GM21390 (cell line): Measurements from ENCODE around the gene PTPN23.
"Not testable (repeated sequence)": the region's sequence is repeated elsewhere in the genome, so short reads cannot be mapped to it uniquely, and the experiment has no call there.

Experiments
- ATAC-seq: cut with Tn5 transposase; IDR thresholded peaks from one replicate; pipeline ENCODE4 v1.9.1; 2021; ENCODE audit not compliant: unreplicated experiment

PTPN23 gene

DNA sequence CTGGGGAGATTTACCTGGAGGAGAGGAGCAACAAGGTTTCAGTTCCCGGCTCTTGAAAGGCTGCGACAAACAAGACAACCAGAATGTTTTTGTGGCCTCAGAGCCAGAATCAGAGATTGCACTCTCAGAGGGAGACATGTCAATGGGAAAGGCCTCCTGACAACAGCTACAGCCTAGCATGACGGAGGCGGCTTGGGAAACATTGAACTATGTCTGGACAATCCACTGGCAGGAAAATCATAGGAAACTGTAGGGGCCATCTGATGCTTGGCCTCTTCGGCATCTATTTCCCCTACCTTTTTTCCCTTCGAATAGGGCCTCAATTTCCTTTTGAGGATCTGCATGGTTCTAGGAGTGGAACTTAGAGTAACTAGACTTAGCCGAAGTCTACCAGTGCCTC lies 13.2 kb upstream of the PTPN23 start:
- no peak for ATAC-seq

DNA sequence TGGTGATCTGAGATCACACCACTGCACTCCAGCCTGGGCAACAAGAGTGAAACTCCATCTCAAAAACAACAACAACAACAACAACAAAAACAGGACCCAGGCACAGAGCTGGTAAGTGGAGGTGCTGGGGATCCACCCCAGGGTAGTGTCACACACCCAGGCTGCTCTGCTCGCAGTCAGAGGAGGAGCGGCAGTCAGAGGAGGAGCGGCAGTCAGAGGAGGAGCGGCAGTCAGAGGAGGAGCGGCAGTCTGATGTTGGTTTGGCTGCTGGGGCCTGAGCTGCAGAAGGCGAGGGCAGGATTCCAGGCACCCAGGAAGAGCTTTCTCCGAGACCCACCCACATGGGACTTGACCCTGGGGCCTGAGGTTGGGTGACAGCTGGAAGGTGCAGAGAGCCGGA lies 10.8 kb upstream of the PTPN23 start:
- ATAC-seq: not testable (repeated sequence)

DNA sequence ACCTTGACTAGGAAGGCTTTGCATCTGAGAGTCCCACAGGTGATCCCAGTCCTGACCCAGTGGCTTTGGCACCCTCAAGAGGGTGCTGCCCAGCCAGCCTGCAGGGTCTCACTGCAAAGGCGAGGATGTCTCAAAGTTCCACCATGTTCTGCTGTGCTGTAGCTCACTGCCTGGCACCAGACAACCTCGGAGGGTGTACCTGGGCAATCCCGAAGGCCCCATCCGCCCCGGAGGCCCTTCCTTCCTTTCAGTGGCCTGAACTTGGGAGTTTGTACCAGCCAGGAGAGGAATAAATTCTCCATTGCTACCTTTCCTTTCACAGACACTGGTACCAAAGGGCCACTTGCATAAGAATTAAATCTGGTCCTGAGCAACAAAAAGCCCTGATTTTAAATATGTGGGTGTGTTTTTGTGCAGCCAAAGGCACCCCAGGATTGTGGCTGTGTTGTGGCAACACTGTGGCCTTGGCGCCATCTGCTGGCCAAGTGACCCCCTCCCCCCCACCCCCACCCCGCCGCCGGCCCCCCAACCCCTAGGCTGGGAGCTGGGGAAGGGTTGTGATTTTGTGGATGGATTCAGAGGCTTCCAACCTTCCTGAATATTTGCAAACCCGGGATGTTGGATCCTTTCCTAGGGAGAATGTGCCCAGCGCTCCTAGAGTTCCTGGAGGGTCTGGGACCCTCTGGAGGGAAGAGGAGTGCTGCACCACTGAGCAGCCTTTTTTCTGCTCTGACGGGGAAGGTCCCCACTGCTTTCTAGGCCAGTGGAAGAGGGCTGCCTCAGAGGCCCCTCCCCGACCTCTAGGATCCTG lies 9.7 kb upstream of the PTPN23 start:
- no peak for ATAC-seq

DNA sequence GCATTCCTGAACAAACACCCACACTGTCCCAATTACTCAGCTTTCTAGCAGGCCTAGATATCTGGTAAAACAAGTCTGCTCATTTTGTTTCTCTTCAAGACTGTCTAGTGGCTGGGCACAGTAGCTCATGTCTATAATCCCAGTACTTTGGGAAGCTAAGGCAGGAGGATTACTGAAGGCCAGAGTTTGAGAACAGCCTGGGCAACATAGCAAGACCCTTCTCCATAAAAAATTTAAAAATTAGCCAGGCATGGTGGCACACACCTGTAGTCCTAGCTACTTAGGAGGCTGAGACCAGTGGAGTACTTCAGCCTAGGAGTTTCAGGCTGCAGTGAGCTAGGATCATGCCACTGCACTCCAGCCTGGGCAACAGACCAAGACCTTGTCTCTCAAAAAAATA lies 6.2 kb upstream of the PTPN23 start:
- ATAC-seq: no peak

DNA sequence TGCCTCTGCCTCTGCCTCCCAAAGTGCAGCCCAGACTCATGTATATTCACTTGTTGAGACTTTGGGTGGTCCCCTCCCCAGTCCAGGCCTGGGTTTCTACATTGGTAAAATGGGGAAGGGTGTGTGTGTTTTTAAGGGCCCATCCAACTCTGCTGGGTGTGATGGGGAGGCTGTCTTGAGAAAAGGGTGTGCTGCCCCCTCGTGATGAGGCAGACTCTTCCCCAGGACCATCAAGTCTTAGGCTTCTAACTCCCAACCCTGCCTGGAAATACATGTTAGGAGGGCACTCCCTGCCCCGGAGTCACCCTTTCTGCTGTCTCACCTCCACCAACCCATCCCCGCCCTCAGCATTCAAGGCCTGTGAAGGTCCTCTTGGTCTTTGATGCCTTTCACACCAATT lies 4.4 kb upstream of the PTPN23 start:
- no peak for ATAC-seq

DNA sequence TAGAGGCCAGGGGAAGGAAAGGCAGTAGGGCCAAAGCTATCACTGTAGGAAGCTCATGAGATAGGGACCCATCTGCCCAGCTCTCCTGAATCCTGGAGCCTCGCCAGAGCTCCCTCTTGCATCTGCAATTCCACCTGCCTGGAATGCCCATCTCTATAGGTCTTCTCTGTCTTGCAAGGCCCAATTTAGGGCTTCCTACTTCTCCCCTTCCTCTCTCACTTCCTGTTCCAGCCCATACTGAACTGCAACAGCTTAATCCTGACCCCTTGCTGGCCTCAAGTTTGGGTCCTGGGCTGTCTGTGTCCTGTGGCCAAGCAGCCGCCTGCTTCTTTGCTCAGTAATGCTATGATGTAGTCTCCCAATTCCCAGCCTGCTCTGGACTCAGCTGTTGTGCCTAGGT lies 3.6 kb upstream of the PTPN23 start:
- ATAC-seq: no peak

DNA sequence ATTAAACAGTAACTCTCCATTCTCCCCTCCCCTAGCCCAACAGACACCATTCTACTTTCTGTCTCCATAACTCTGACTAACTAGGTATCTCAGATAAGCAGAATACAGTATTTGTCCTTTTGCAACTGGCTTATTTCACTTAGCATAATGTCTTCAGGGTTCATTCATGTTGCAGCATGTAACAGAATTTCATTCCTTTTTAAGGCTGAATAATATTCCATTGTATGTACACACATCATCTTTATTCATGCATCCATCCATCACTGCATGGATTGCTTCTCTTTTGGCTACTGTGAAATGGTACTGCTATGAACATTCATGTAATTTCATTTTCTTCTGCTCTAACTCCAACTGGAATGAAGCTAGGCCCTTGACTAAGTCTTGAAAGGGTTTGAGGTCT lies 2.0 kb upstream of the PTPN23 start:
- no peak for ATAC-seq

DNA sequence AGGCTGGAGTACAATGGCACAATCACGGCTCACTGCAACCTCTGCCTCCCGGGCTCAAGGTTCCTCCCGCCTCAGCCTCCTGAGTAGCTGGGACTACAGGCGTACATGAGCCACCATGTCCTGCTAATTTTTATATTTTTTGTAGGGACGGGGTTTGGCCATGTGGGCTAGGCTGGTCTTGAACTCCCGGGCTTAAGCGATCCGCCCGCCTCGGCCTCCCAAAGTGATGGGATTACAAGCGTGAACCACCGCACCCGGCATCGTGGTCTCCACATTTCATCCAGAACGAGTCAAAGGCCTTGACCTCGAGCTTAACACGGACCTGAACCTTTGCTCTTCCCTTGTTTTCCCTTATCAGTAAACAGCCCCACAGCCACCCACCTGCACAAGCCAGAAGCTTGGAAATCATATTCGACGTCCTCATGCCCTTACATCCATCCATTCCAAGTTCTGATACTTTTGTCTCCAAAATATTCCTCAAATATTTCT lies 1.4 kb upstream of the PTPN23 start:
- no peak for ATAC-seq

DNA sequence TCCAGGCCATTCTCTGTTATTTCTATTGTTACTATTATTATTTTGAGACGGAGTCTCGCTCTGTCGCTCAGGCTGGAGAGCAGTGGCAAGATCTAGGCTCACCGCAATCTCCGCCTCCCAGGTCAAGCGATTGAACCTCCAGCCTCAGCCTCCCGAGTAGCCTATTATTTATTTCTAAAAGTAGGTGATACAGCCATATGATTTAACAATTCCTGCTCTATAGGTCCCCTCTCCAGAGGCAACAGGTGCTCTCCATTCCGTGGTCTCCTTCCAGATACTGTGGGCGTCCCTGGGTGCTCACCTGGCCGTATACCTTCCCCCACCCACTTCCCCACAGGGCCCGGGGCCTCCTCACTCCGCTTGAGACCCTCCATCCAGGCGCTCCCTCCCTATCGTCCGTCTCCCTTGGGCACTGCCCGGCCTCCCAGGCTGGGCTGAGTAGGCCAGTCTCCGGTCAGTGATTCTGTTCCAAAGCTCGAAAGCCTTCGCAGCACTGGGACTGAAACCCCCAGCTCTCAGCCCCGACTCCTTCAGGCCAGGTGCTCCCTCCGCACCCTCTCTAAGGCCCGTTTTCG lies 708 bp upstream of the PTPN23 start:
- ATAC-seq: no peak

DNA sequence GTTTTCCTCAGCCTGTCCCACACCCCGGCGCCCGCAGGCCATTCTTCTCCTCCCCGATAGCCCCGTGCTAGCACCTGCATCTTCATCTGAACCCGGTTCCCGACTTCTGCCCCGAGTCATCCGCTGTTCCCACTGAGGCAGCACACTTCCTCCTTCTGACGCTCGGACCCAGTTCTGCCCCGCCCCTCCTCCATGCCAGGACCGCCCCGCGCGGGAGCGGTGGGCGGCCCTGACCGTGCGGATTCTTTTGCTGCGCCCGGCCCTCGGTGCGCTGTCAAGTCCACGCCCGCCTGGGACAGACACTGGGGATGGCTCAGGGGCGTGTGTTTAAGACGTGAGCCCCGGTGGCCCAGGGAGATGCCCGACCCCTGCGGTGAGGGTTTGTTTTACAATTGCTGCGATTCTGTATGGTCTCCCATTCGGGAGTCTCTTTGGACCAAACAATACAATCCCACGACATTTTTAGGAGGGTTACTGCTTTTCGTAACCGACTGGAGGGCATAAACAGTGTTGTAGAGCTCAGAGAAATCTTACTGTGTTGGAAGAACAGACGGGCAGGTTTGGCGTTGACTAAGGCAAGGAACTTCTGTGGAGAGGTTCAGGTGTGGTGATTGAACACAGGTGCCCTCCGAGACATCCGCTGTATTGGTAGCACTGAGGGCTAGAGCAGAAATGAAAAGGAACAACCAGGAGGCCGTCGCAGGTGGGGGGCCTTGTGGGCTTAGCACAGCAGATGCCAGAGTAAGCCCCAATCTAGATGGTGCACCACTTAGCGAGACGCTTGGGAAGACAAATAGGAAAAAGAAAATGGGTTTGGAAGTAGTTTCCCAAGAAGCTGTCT lies 716 bp downstream of the PTPN23 start:
- ATAC-seq: peak; percentile 62

DNA sequence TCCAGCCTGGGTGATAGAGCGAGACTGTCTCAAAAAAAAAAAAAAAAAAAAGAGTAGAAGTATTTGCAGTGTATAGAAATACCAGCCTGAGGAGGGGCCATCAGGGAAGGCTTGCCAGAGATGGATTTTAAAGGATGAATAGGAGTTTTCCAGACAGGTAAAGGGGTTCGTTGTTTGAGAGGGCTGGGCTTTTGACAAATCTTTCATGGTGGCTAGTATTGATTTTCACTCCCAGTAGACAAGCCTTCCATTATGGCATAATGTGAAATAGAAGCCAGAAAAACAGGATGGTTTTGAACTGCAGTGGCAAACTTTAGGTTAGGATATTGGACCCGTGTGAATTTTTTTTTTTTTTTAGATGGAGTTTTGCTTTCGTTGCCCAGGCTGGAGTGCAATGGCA lies 3.6 kb downstream of the PTPN23 start:
- ATAC-seq: no peak

DNA sequence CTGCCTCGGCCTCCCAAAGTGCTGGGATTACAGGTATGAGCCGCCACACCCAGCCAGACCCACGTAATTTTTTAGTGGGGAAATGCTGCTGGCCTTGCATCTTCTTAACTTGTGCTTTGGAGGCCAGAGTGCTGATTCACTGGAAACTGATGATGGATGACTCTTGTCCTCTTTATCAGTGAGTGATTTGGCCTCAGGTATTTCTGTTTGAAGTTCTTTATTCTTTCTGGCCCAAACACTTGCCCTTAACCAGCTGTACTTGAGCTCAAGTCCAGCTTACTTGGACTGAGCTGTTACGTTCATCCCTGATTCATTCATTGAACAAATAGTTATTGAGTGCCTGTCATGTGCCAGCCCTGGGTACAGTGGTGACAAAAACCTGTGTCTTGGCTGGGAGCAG lies 4.2 kb downstream of the PTPN23 start:
- no peak for ATAC-seq

DNA sequence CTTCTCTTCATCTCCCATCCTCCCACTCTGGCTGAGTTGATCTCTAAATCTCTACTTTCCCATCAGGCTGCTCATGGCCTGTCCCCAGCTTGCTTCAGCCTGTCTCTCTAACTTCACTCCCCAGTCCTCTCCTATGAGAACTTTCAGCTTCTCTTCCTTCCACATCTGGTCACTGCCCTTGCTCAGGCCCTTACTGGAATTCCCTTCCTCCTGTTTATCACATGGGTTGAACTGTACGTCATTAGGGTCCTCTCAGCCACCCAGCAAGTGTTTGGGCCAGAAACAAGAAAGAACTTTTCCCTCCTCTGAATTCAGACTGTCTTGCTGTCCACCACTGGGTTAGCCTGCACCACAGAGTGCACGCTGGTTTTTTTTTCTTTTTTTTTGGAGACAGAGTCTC lies 5.0 kb downstream of the PTPN23 start:
- no peak for ATAC-seq

DNA sequence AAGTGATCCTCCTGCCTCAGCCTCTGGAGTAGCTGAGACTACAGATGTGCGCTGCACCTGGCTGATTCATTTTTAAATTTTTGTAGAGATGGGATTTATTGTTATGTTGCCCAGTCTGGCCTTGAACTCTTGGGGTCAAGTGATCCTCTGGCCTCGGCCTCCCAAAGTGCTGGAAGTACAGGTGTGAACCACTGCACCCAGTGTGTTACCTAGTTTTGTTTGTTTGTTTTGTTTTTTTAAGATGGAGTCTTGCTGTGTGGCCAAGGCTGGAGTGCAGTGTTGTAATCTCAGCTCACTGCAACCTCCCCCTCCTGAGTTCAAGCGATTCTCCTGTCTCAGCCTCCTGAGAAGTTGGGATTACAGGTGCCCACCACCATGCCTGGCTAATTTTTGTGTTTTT lies 12.1 kb downstream of the PTPN23 start:
- ATAC-seq: no peak

DNA sequence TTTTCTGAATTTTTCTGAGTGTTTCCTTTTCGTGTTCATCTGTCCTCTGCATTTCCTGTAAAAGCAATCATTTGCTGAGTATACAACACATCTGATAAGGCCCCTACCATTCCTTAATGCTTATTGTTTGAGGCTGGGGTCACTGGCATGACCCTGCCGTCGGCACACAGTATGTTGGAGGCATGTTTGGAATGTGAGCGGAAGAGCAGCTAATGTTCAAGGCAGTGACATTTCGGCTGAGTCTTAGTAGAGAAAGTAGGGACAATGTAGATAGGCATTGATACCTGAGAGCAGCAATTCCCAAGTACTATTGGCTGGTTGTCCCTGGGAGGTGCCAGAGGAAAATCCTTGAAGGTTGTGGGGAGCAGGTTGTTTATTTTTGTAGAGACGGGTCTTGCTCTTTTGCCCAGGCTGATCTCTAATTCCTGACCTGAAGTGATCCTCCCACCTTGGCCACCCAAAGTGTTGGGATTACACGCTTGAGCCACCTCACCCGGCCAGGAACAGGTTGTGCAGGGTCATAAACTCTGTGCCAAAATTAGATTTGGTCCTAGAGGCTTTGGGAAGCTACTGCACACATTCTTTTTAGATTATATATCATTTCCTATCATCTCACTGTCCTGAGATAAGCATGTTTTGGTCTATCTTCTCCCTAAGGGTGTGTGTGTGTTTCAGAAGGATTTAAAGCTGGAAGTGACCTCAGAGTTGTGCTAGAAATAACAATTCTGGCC lies 13.5 kb downstream of the PTPN23 start:
- ATAC-seq: no peak

DNA sequence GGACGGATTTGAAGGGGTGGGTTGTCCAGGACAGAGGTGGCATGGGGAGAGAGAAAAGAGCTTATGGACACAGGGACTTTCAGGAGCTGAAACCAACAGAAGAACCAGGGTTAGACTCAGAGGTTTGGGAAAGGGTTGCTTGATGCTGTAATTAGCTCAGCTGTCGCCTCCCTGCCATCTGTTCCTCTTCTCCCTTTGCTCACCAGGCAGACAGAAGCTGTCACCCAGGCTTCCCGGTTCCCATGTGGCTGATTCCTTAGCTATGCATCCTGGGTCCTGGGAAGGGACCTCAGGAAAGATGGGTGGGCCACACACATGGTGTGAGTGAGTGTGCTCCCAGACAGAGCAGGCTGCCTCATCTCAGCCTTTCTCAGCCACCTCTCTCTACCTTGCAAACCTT lies 14.1 kb downstream of the PTPN23 start:
- ATAC-seq: no peak

DNA sequence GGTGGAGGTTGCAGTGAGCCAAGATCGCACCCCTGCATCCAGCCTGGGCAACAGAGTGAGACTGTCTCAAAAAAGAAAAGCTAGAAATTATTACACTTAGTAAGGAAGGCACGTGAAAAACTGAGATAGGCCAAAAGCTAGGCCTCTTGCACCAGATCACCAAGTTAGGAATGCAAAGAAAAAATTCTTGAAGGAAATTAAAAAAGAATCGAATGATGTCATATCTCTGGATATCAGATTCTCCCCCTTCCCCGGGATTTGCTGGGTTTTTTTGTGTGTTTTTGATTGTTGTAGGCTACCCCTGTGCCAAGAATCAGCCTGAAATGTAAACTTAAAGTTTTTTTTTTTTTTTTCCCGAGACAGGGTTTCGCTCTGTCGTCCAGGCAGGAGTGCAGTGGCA lies 17.4 kb downstream of the PTPN23 start:
- ATAC-seq: no peak

DNA sequence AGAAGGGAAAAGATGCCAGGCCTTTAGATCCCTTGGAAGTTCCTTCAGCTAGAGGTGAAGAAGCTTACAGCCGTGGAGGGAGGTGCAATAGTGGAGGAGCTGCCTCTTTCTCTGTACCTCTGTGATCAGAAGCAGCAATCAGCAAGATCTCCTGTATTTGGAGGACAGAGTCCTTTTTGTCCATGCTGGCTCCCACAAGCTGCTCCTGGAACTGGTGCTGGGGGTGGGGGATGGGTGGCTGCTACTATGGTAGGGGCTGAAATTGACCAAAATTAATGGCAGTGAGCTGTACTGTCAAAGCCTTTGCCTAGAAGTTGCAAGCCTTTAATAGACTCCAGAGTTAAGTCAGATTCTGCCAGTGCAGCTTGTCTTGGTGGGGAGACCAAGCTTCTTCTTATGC lies 18.2 kb downstream of the PTPN23 start:
- ATAC-seq: no peak

DNA sequence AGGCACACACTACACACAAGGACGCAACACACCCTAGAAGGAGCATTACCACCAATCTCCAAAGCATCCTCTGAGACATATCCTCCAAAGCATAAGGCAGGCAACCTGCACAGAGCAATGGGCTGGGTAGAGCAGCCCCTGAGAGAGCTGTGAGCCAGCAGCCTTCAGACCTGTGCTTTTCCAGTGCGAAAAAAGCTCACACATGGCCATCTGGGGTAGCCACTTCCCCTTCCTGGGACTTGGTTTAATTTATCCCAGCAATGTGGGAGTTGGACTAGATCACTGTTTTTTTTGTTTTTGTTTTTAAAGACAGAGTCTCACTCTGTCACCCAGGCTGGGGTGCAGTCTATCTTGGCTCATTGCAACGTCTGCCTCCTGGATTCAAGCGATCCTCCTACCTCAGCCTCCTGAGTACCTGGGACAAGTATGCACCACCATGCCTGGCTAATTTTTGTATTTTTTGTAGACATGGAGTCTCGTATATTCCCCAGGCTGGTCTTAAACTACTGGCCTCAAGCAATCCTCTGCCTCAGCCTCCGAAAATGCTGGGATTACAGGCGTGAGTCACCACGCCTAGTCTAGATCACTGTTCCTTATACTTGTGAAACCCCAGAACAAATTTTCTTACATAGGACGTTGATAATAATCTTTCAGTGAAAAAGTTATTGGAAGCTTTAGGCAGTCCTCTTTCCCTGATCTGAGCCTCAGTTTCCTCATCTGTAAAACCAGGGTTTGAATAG lies 18.9 kb downstream of the PTPN23 start:
- ATAC-seq: no peak

DNA sequence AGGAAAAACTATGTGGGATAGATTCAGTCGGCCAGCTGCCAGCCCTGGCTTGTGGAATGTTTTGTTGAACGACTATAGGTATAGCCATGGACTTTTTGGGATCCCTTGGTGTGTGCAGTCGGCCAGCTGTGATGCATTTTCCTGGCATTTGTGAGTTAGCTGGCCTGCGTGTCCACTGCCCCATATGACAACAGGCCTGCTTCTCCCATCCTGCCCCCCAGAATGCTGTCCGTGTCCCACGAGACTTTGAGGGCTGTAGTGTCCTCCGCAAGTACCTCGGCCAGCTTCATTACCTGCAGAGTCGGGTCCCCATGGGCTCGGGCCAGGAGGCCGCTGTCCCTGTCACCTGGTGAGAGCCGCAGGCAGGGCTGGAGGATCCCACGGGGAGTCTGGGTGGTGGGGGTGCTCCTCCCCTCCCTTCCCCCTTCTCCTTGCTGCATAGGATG lies 23.6 kb downstream of the PTPN23 start:
- ATAC-seq: no peak
